CD4-positive, alpha-beta T cell (primary cell): ENCODE data around the gene SIDT2. TPM values are rescaled to one million over a fixed set of nuclear protein-coding genes. Genes with fewer than 3 reads are reported as not detected.

Source experiments
- ATAC-seq: fragments of 200-7000 bp; cut with Tn5 transposase; one replicate; pipeline ENCODE4 v1.10.0; 2022; ENCODE audit warnings: mild to moderate bottlenecking; ENCODE audit not compliant: poor library complexity
- CTCF ChIA-PET: fragments of 350-600 bp; sonication (Branson Sonifier 250); formaldehyde crosslinking; loops from one replicate; lab custom pipeline; 2021; ENCODE audit warnings: antibody characterized with exemption, inconsistent platforms; lab: Charles Lee
- POLR2A ChIA-PET: fragments of 350-600 bp; sonication (Branson Sonifier 250); formaldehyde crosslinking; loops from one replicate; lab custom pipeline; 2021; ENCODE audit warnings: antibody characterized with exemption, inconsistent platforms; lab: Charles Lee
- DNase-seq, 14 experiments: peaks; one replicate each; pipeline ENCODE4 v3.0.0-alpha.2; 2013 to 2020; ENCODE audit warnings: mixed read lengths in 2 of 14
- H3K27ac ChIP-seq, 2 donors: one replicate each; pipeline versions ENCODE4 v1.5.1 to v1.7.0; 2013; ENCODE audit warnings: low read length in 2 of 2, low read depth in 1 of 2, mild to moderate bottlenecking in 1 of 2
- H3K27me3 ChIP-seq, 2 experiments: 1 replicate in 1 of 2; 2 replicates in 1 of 2; pipeline versions ENCODE4 v1.6.1 to v1.7.0; 2013; ENCODE audit warnings: low read length in 2 of 2, control low read depth in 1 of 2, mild to moderate bottlenecking in 1 of 2, moderate library complexity in 1 of 2; ENCODE audit not compliant: insufficient read depth in 2 of 2, control insufficient read depth in 1 of 2
- H3K36me3 ChIP-seq: one replicate; pipeline ENCODE4 v1.6.1; 2013; ENCODE audit warnings: low read length, control low read depth; ENCODE audit not compliant: insufficient read depth
- H3K4me1 ChIP-seq: one replicate; pipeline ENCODE4 v1.6.1; 2013; ENCODE audit warnings: low read length, control low read depth; ENCODE audit not compliant: insufficient read depth
- H3K4me3 ChIP-seq: one replicate; pipeline ENCODE4 v1.5.1; 2013; ENCODE audit warnings: mild to moderate bottlenecking, low read length, moderate library complexity
- H3K9me3 ChIP-seq, 2 experiments: 1 replicate in 1 of 2; 2 replicates in 1 of 2; pipeline versions ENCODE4 v1.6.1 to v1.7.0; 2013; ENCODE audit warnings: low read length in 2 of 2, mild to moderate bottlenecking in 2 of 2, control low read depth in 1 of 2, moderate library complexity in 1 of 2; ENCODE audit not compliant: control insufficient read depth in 1 of 2, insufficient read depth in 1 of 2
- H3K27ac Mint-ChIP-seq: one replicate; pipeline ENCODE4 v1.8.0; 2020; ENCODE audit warnings: mixed read lengths
- H3K27me3 Mint-ChIP-seq: one replicate; pipeline ENCODE4 v1.8.0; 2021; ENCODE audit warnings: mixed read lengths
- H3K36me3 Mint-ChIP-seq: one replicate; pipeline ENCODE4 v1.8.0; 2021; ENCODE audit warnings: low read depth, mixed read lengths
- H3K4me1 Mint-ChIP-seq: one replicate; pipeline ENCODE4 v1.8.0; 2021; ENCODE audit warnings: low read depth, mixed read lengths
- H3K4me3 Mint-ChIP-seq: one replicate; pipeline ENCODE4 v1.8.0; 2020; ENCODE audit warnings: mild to moderate bottlenecking, mixed read lengths
- H3K9me3 Mint-ChIP-seq: one replicate; pipeline ENCODE4 v1.8.0; 2020; ENCODE audit warnings: mixed read lengths
- intact Hi-C, 2 experiments: fragments of 100-400 bp; cut with DNase I in 1 of 2; cut with micrococcal nuclease in 1 of 2; formaldehyde crosslinking; loops; one replicate each; pipeline versions ENCODE4 v1.15.1 to v1.9.0; 2023 to 2025; cut with DNase I, micrococcal nuclease
- total RNA-seq, 174 experiments: library from RNA in 2 of 174; stranded (reverse) in 2 of 174; gene quantifications; one replicate each; pipeline ENCODE4 v1.2.3 and lab custom pipeline; 2021 to 2026
- TF ChIP-seq, protein P1 (sequence below): fragments of 200-600 bp; IDR thresholded peaks from one replicate; pipeline ENCODE4 v1.8.0; 2022; ENCODE audit warnings: antibody characterized with exemption, mild to moderate bottlenecking

SIDT2 gene
- total RNA-seq, 2 experiments from 2014 or later = 197 to 200 TPM

DNA sequence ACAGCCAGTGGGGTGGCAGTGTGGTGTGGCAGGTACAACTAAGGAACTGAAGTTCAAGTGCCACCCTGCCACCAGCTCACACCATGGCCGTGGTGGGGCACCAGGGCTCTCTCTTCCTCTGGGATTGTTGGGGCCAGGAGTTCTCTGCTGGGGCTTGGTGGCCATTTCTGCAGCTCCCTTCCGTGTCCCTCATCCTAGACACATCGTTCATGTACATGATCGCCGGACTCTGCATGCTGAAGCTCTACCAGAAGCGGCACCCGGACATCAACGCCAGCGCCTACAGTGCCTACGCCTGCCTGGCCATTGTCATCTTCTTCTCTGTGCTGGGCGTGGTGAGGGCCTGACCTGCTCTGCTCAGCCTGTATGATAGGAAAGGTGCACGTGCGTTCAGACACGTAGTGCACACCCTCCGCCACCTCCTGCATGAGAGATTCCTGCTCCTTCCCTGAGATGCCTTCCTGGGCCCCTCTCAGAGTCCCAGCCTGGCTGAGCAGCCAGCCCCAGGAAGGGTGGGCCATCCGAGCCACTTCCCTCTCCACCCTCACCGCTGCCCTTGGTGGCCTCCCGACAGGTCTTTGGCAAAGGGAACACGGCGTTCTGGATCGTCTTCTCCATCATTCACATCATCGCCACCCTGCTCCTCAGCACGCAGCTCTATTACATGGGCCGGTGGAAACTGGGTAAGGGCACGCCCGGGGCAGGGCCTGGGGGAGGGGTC is 13.3 kb downstream of the SIDT2 start:
- Histone ChIP-seq H3K36me3 (peaks cover 37% of the 10 kb centered on the region), H3K27me3 (no peaks in the 10 kb centered on the region), H3K27ac (no peak overlapping the region), H3K4me1 (peaks cover 2% of the 10 kb centered on the region), H3K9me3 (no peaks in the 10 kb centered on the region), H3K4me3 (no peak overlapping the region)
- Mint-ChIP-seq H3K36me3 (peaks cover 43% of the 10 kb centered on the region), H3K9me3 (no peaks in the 10 kb centered on the region), H3K4me1 (peaks cover 5% of the 10 kb centered on the region), H3K4me3 (no peak overlapping the region), H3K27me3 (no peaks in the 10 kb centered on the region), H3K27ac (no peak overlapping the region)
- TF ChIP-seq, protein P1, sequence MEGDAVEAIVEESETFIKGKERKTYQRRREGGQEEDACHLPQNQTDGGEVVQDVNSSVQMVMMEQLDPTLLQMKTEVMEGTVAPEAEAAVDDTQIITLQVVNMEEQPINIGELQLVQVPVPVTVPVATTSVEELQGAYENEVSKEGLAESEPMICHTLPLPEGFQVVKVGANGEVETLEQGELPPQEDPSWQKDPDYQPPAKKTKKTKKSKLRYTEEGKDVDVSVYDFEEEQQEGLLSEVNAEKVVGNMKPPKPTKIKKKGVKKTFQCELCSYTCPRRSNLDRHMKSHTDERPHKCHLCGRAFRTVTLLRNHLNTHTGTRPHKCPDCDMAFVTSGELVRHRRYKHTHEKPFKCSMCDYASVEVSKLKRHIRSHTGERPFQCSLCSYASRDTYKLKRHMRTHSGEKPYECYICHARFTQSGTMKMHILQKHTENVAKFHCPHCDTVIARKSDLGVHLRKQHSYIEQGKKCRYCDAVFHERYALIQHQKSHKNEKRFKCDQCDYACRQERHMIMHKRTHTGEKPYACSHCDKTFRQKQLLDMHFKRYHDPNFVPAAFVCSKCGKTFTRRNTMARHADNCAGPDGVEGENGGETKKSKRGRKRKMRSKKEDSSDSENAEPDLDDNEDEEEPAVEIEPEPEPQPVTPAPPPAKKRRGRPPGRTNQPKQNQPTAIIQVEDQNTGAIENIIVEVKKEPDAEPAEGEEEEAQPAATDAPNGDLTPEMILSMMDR = no peak
- DNase-seq = no peak
- POLR2A ChIA-PET = no interaction called here
- no peak for ATAC-seq
- intact Hi-C loops = no loop called here
- CTCF ChIA-PET = no interaction called here

DNA sequence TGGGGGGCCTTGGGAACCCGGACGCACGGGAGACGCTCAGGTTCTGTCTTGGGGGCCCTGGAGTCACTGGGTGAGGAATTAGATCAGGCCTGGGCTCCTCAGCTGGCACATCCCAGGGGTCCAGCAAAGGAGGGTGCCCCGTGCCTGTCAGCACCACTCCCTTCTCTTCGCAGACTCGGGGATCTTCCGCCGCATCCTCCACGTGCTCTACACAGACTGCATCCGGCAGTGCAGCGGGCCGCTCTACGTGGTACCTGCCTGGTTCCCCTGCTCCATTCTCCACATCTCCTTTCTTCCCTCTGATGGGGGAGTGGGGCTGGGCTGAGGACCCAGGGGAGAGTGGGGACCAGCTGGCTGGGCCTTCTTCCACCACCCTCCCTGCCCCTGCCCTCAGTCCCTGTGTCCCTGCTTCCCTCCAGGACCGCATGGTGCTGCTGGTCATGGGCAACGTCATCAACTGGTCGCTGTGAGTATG is 13.9 kb downstream of the SIDT2 start:
- Mint-ChIP-seq H3K27ac (no peak overlapping the region), H3K9me3 (no peaks in the 10 kb centered on the region), H3K36me3 (peaks cover 37% of the 10 kb centered on the region), H3K4me3 (no peak overlapping the region), H3K27me3 (no peaks in the 10 kb centered on the region), H3K4me1 (peaks cover 5% of the 10 kb centered on the region)
- H3K4me1 ChIP-seq = peaks cover 2% of the 10 kb centered on the region
- no peaks in the 10 kb centered on the region for H3K9me3 ChIP-seq
- TF ChIP-seq, protein P1 = no peak
- peaks cover 32% of the 10 kb centered on the region for H3K36me3 ChIP-seq
- no peak overlapping the region for H3K4me3 ChIP-seq
- ChIA-PET CTCF (no interaction called here), POLR2A (no interaction called here)
- peak overlapping the region in 1 of 2 donors; percentile 9 for H3K27ac ChIP-seq
- H3K27me3 ChIP-seq = no peaks in the 10 kb centered on the region
- intact Hi-C loops = no loop called here
- ATAC-seq (no peak), DNase-seq (no peak)

DNA sequence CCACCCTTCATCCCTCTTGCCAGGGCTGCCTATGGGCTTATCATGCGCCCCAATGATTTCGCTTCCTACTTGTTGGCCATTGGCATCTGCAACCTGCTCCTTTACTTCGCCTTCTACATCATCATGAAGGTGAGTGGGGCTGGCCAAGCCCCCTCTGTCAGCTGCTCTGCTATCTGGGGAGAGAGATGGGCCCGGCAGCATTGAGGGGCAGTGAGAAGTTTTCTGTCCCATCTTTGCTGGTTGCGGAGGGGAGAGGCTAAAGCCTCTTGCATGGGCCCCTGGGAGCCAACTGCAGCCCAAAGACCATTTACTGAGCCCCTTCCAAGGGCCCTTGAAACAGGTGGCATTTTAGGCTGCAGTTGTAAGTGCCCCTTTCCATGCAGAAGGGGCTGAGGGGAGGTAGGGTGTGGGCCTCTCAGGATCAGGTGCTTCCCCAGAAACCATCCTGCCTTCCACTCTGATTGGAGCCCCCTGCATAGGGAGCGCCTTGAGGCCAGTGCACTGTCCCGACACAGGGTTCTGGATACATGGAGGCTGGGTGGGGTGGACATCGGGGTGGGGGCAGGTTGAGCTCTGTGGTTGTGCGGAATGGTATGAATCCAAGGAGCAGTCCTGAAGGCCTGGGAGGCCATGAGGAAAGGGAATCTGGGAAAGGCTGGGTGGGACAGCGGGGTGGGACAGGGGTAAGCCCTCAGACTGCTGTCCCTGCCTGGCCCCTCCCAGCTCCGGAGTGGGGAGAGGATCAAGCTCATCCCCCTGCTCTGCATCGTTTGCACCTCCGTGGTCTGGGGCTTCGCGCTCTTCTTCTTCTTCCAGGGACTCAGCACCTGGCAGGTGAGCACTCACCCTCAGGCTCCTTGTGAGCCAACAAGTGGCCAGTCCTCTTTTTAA is 14.8 kb downstream of the SIDT2 start:
- DNase-seq (no peak), ATAC-seq (no peak)
- intact Hi-C loops = no loop called here
- Histone ChIP-seq H3K27ac (peak overlapping the region in 1 of 2 donors; percentile 9), H3K4me3 (no peak overlapping the region), H3K27me3 (no peaks in the 10 kb centered on the region), H3K4me1 (peaks cover 2% of the 10 kb centered on the region), H3K9me3 (no peaks in the 10 kb centered on the region), H3K36me3 (peaks cover 27% of the 10 kb centered on the region)
- Mint-ChIP-seq H3K4me1 (peaks cover 8% of the 10 kb centered on the region), H3K36me3 (peaks cover 29% of the 10 kb centered on the region), H3K27ac (no peak overlapping the region), H3K9me3 (no peaks in the 10 kb centered on the region), H3K4me3 (no peak overlapping the region), H3K27me3 (no peaks in the 10 kb centered on the region)
- TF ChIP-seq, protein P1 = no peak
- ChIA-PET CTCF (no interaction called here), POLR2A (interaction anchor here (4.8 kb wide), 1 partner anchor 14 kb away, joined by 18 read pairs; the partner anchor contains the start of gene SIDT2)
